ENCODE data around the gene ITM2B.

Gene ITM2B

DNA sequence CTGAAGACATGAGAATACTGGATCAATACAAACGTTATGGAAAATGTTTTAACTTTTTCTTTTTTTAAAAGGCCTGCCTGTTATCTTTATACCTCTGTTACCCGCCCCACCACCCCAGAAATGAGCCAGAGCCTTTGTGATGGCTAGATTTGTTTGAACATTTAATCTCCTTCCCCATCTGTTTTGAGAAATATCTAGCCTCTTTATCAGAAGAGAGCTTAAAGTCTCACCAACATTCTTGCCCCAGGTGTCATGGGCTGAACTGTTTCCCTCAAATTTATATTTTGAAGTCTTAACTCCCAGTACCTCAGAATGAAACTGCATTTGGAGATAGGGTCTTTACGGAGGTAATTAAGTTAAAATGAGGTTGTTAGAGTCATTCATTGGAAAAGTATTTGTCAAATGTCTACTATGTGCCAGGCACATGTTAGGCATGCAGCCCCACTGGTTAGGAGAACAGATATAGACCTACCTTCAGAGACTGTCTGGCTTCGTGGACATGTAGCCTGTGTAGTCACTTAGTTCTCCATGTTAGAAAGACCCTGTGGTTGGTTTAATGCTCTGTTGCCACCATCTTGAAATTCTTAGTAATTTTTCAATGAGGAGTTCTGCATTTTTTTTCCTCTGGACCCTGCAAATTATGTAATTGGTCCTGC is 64.3 kb downstream of the ITM2B start:
- Histone ChIP-seq H3K27me3 (ENCODE audit: control insufficient read depth in 2 of 2, insufficient read depth in 2 of 2, low read length in 2 of 2) (no peaks in the 10 kb centered on the region), H3K9ac (ENCODE audit: low read depth in 1 of 2, low read length in 2 of 2) (no peak overlapping the region), H3K4me3 (ENCODE audit: low read length in 2 of 2) (no peak overlapping the region), H3K9me3 (ENCODE audit: control insufficient read depth in 2 of 2, low read length in 2 of 2) (no peaks in the 10 kb centered on the region), H3K36me3 (ENCODE audit: control insufficient read depth in 2 of 2, insufficient read depth in 2 of 2, low read length in 2 of 2) (no peaks in the 10 kb centered on the region), H3K4me1 (ENCODE audit: control insufficient read depth in 2 of 2, insufficient read depth in 2 of 2, low read length in 2 of 2) (no peaks in the 10 kb centered on the region), H3K27ac (ENCODE audit: low read depth in 2 of 2, low read length in 2 of 2) (no peak overlapping the region)

- Histone ChIP-seq H3K4me3 (ENCODE audit: low read length in 2 of 2) (no peak overlapping the region), H3K9me3 (ENCODE audit: control insufficient read depth in 2 of 2, low read length in 2 of 2) (no peaks in the 10 kb centered on the region), H3K27me3 (ENCODE audit: control insufficient read depth in 2 of 2, insufficient read depth in 2 of 2, low read length in 2 of 2) (no peaks in the 10 kb centered on the region), H3K9ac (ENCODE audit: low read depth in 1 of 2, low read length in 2 of 2) (no peak overlapping the region), H3K27ac (ENCODE audit: low read depth in 2 of 2, low read length in 2 of 2) (no peak overlapping the region), H3K4me1 (ENCODE audit: control insufficient read depth in 2 of 2, insufficient read depth in 2 of 2, low read length in 2 of 2) (peaks cover 0 to 5% of the 10 kb centered on the region in 2 donors), H3K36me3 (ENCODE audit: control insufficient read depth in 2 of 2, insufficient read depth in 2 of 2, low read length in 2 of 2) (no peaks in the 10 kb centered on the region)
Observed at GRCh38 chr13:48299591-48299990, 66.6 kb downstream of the ITM2B start.

- Histone ChIP-seq H3K4me1 (ENCODE audit: control insufficient read depth in 2 of 2, insufficient read depth in 2 of 2, low read length in 2 of 2) (peaks cover 4 to 11% of the 10 kb centered on the region in 2 donors), H3K27me3 (ENCODE audit: control insufficient read depth in 2 of 2, insufficient read depth in 2 of 2, low read length in 2 of 2) (no peaks in the 10 kb centered on the region), H3K9ac (ENCODE audit: low read depth in 1 of 2, low read length in 2 of 2) (peak overlapping the region; percentile 92 to 97), H3K27ac (ENCODE audit: low read depth in 2 of 2, low read length in 2 of 2) (peak overlapping the region; percentile 97 to 99), H3K9me3 (ENCODE audit: control insufficient read depth in 2 of 2, low read length in 2 of 2) (no peaks in the 10 kb centered on the region), H3K4me3 (ENCODE audit: low read length in 2 of 2) (peak overlapping the region; percentile 90 to 96), H3K36me3 (ENCODE audit: control insufficient read depth in 2 of 2, insufficient read depth in 2 of 2, low read length in 2 of 2) (no peaks in the 10 kb centered on the region)
Observed at GRCh38 chr13:48302871-48303358, 69.9 kb downstream of the ITM2B start.

DNA sequence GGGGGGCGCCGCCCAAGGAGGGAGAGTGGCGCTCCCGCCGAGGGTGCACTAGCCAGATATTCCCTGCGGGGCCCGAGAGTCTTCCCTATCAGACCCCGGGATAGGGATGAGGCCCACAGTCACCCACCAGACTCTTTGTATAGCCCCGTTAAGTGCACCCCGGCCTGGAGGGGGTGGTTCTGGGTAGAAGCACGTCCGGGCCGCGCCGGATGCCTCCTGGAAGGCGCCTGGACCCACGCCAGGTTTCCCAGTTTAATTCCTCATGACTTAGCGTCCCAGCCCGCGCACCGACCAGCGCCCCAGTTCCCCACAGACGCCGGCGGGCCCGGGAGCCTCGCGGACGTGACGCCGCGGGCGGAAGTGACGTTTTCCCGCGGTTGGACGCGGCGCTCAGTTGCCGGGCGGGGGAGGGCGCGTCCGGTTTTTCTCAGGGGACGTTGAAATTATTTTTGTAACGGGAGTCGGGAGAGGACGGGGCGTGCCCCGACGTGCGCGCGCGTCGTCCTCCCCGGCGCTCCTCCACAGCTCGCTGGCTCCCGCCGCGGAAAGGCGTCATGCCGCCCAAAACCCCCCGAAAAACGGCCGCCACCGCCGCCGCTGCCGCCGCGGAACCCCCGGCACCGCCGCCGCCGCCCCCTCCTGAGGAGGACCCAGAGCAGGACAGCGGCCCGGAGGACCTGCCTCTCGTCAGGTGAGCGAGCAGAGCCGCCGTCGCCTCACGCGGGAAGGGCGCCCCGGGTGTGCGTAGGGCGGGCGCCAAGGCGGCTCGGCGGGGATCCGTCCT is 70.5 kb downstream of the ITM2B start, which contains the start of gene RB1:
RB1 (plus strand) TSS at position 393 of the 784 bp plus-strand sequence; CDS start at position 555, 162 bp downstream.
- peak within 1 kb of the TSS; percentile 92 to 97 for H3K9ac ChIP-seq (ENCODE audit: low read depth in 1 of 2, low read length in 2 of 2)
- H3K4me3 ChIP-seq (ENCODE audit: low read length in 2 of 2), result peak within 1 kb of the TSS; percentile 90 to 96
- H3K4me1 ChIP-seq (ENCODE audit: control insufficient read depth in 2 of 2, insufficient read depth in 2 of 2, low read length in 2 of 2), result peaks cover 4 to 11% of the 10 kb centered on the region in 2 donors
- peak within 1 kb of the TSS; percentile 97 to 99 for H3K27ac ChIP-seq (ENCODE audit: low read depth in 2 of 2, low read length in 2 of 2)
- H3K36me3 ChIP-seq (ENCODE audit: control insufficient read depth in 2 of 2, insufficient read depth in 2 of 2, low read length in 2 of 2), result no peaks in the 10 kb centered on the region
- no peaks in the 10 kb centered on the region for H3K9me3 ChIP-seq (ENCODE audit: control insufficient read depth in 2 of 2, low read length in 2 of 2)
- no peaks in the 10 kb centered on the region for H3K27me3 ChIP-seq (ENCODE audit: control insufficient read depth in 2 of 2, insufficient read depth in 2 of 2, low read length in 2 of 2)

GRCh38 chr13:48304143-48304876 is 71.3 kb downstream of the ITM2B start:
- H3K9me3 ChIP-seq (ENCODE audit: control insufficient read depth in 2 of 2, low read length in 2 of 2), result no peaks in the 10 kb centered on the region
- peak overlapping the region; percentile 90 to 96 for H3K4me3 ChIP-seq (ENCODE audit: low read length in 2 of 2)
- H3K27me3 ChIP-seq (ENCODE audit: control insufficient read depth in 2 of 2, insufficient read depth in 2 of 2, low read length in 2 of 2), result no peaks in the 10 kb centered on the region
- H3K36me3 ChIP-seq (ENCODE audit: control insufficient read depth in 2 of 2, insufficient read depth in 2 of 2, low read length in 2 of 2), result no peaks in the 10 kb centered on the region
- peaks cover 4 to 11% of the 10 kb centered on the region in 2 donors for H3K4me1 ChIP-seq (ENCODE audit: control insufficient read depth in 2 of 2, insufficient read depth in 2 of 2, low read length in 2 of 2)
- H3K9ac ChIP-seq (ENCODE audit: low read depth in 1 of 2, low read length in 2 of 2), result peak overlapping the region; percentile 85 to 97
- H3K27ac ChIP-seq (ENCODE audit: low read depth in 2 of 2, low read length in 2 of 2), result peak overlapping the region; percentile 97 to 99

DNA sequence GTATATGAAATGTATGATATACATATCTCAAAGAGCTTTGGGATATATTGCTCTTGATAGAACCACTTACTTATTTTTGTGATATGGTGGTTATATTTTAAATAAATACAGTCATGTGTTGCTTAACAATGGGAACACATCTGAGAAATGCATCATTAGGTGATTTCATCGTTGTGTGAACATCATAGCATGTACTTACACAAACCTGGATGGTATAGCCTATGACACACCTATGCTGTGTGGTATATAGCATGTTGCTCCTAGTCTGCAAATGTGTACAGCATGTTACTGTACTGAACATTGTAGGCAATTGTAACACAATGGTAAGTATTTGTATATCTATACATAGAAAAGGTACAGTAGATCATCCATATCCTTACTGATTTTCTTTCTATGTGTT is 78.2 kb downstream of the ITM2B start:
- Histone ChIP-seq H3K36me3 (ENCODE audit: control insufficient read depth in 2 of 2, insufficient read depth in 2 of 2, low read length in 2 of 2) (no peaks in the 10 kb centered on the region), H3K27ac (ENCODE audit: low read depth in 2 of 2, low read length in 2 of 2) (no peak overlapping the region), H3K4me3 (ENCODE audit: low read length in 2 of 2) (no peak overlapping the region), H3K9ac (ENCODE audit: low read depth in 1 of 2, low read length in 2 of 2) (no peak overlapping the region), H3K27me3 (ENCODE audit: control insufficient read depth in 2 of 2, insufficient read depth in 2 of 2, low read length in 2 of 2) (no peaks in the 10 kb centered on the region), H3K4me1 (ENCODE audit: control insufficient read depth in 2 of 2, insufficient read depth in 2 of 2, low read length in 2 of 2) (no peaks in the 10 kb centered on the region), H3K9me3 (ENCODE audit: control insufficient read depth in 2 of 2, low read length in 2 of 2) (no peaks in the 10 kb centered on the region)

- Histone ChIP-seq H3K9me3 (ENCODE audit: control insufficient read depth in 2 of 2, low read length in 2 of 2) (no peaks in the 10 kb centered on the region), H3K4me1 (ENCODE audit: control insufficient read depth in 2 of 2, insufficient read depth in 2 of 2, low read length in 2 of 2) (no peaks in the 10 kb centered on the region), H3K27ac (ENCODE audit: low read depth in 2 of 2, low read length in 2 of 2) (no peak overlapping the region), H3K27me3 (ENCODE audit: control insufficient read depth in 2 of 2, insufficient read depth in 2 of 2, low read length in 2 of 2) (no peaks in the 10 kb centered on the region), H3K4me3 (ENCODE audit: low read length in 2 of 2) (no peak overlapping the region), H3K36me3 (ENCODE audit: control insufficient read depth in 2 of 2, insufficient read depth in 2 of 2, low read length in 2 of 2) (peaks cover 0 to 7% of the 10 kb centered on the region in 2 donors), H3K9ac (ENCODE audit: low read depth in 1 of 2, low read length in 2 of 2) (no peak overlapping the region)
Observed at GRCh38 chr13:48315969-48316650, 83.1 kb downstream of the ITM2B start.

DNA sequence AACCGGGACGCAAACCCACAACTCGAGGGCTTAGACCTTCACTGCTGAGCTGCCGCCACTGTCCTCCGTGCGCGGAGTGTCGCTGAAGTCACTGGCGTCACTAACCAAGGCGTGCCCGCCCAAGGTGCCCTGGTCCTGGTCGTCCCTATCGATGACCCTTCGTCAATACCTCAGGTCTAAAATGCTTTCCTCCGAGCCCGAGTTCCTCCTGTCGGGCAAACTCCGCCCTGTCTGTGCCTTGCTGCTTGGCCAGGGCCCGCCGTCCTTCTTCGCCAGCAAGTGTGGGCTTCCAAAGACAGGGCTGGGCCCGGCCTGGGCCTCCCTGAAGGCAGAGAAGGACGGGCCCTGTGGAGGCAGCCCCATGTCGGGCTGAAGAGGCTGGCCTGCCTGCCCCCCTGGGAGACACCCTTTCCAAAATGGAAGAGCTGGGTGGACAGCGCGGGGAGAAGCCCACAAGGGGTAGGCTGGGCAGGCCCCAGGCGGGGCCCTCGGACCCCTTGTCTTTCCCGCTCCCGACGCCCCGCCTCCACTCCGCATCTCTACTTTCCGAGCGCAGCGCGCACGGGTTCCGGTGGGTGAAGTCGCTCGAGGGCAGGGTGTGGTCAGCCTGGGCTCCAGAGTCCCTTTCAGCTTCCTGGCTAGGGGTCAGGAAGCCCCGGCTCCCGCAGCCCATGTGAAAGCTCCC is 84.0 kb downstream of the ITM2B start:
- Histone ChIP-seq H3K27me3 (ENCODE audit: control insufficient read depth in 2 of 2, insufficient read depth in 2 of 2, low read length in 2 of 2) (no peaks in the 10 kb centered on the region), H3K9me3 (ENCODE audit: control insufficient read depth in 2 of 2, low read length in 2 of 2) (no peaks in the 10 kb centered on the region), H3K27ac (ENCODE audit: low read depth in 2 of 2, low read length in 2 of 2) (no peak overlapping the region), H3K9ac (ENCODE audit: low read depth in 1 of 2, low read length in 2 of 2) (no peak overlapping the region), H3K36me3 (ENCODE audit: control insufficient read depth in 2 of 2, insufficient read depth in 2 of 2, low read length in 2 of 2) (peaks cover 0 to 7% of the 10 kb centered on the region in 2 donors), H3K4me3 (ENCODE audit: low read length in 2 of 2) (no peak overlapping the region), H3K4me1 (ENCODE audit: control insufficient read depth in 2 of 2, insufficient read depth in 2 of 2, low read length in 2 of 2) (no peaks in the 10 kb centered on the region)
